Chondrocyte (in vitro differentiated cells): ENCODE data around the gene CDC73. TPM values are rescaled to one million over a fixed set of nuclear protein-coding genes. Genes with fewer than 3 reads are reported as not detected.
"Not testable (repeated sequence)": the region's sequence is repeated elsewhere in the genome, so short reads cannot be mapped to it uniquely, and the experiment has no call there.

Experiments used
- DNase-seq: peaks from one replicate; pipeline ENCODE4 v3.0.0; 2021; ENCODE audit warnings: mixed read lengths, low spot score
- H3K27ac Mint-ChIP-seq: one replicate; pipeline ENCODE4 v1.8.0; 2021; ENCODE audit warnings: mild to moderate bottlenecking, moderate library complexity, mixed read lengths; ENCODE audit not compliant: unreplicated experiment
- H3K27me3 Mint-ChIP-seq: 2 replicates; pipeline ENCODE4 v1.8.0; 2021; ENCODE audit warnings: low read depth, mixed read lengths
- H3K36me3 Mint-ChIP-seq: 2 replicates; pipeline ENCODE4 v1.8.0; 2021; ENCODE audit warnings: low read depth, mixed read lengths
- H3K4me1 Mint-ChIP-seq: 2 replicates; pipeline ENCODE4 v1.8.0; 2021; ENCODE audit warnings: low read depth, mild to moderate bottlenecking, mixed read lengths
- H3K4me3 Mint-ChIP-seq: one replicate; pipeline ENCODE4 v1.8.0; 2021; ENCODE audit warnings: mild to moderate bottlenecking, moderate library complexity, mixed read lengths; ENCODE audit not compliant: unreplicated experiment
- H3K9me3 Mint-ChIP-seq: 2 replicates; pipeline ENCODE4 v1.8.0; 2021; ENCODE audit warnings: low read depth, mixed read lengths
- CTCF ChIP-seq: fragments of 200-600 bp; sonication (generic); IDR thresholded peaks from 2 replicates; pipeline ENCODE4 v1.5.0; 2021; ENCODE audit warnings: antibody characterized with exemption, mild to moderate bottlenecking, moderate library complexity
- total RNA-seq: library from RNA; stranded (reverse); gene quantifications from 3 replicates; pipeline ENCODE4 v1.2.1, GENCODE V29; 2021

The CDC73 gene
- total RNA-seq, 1 donor from 2014 or later, result 69.4 TPM

- Mint-ChIP-seq H3K36me3 (no peaks in the 10 kb centered on the region), H3K27ac (peak overlapping the region; percentile 64), H3K4me1 (peaks cover 86% of the 10 kb centered on the region), H3K27me3 (no peaks in the 10 kb centered on the region), H3K9me3 (no peaks in the 10 kb centered on the region), H3K4me3 (peak overlapping the region; percentile 68)
- no peak for DNase-seq
- peak; percentile 14 for TF ChIP-seq CTCF
Measured at GRCh38 chr1:193184776-193185175, 62.9 kb downstream of the CDC73 start.

- peaks cover 89% of the 10 kb centered on the region for H3K4me1 Mint-ChIP-seq
- H3K27ac Mint-ChIP-seq, result peak overlapping the region; percentile 89
- no peak for DNase-seq
- no peaks in the 10 kb centered on the region for H3K9me3 Mint-ChIP-seq
- peak overlapping the region; percentile 68 for H3K4me3 Mint-ChIP-seq
- H3K36me3 Mint-ChIP-seq, result no peaks in the 10 kb centered on the region
- H3K27me3 Mint-ChIP-seq, result no peaks in the 10 kb centered on the region
- TF ChIP-seq CTCF, result no peak
Measured at GRCh38 chr1:193185211-193185610, 63.4 kb downstream of the CDC73 start.

DNA sequence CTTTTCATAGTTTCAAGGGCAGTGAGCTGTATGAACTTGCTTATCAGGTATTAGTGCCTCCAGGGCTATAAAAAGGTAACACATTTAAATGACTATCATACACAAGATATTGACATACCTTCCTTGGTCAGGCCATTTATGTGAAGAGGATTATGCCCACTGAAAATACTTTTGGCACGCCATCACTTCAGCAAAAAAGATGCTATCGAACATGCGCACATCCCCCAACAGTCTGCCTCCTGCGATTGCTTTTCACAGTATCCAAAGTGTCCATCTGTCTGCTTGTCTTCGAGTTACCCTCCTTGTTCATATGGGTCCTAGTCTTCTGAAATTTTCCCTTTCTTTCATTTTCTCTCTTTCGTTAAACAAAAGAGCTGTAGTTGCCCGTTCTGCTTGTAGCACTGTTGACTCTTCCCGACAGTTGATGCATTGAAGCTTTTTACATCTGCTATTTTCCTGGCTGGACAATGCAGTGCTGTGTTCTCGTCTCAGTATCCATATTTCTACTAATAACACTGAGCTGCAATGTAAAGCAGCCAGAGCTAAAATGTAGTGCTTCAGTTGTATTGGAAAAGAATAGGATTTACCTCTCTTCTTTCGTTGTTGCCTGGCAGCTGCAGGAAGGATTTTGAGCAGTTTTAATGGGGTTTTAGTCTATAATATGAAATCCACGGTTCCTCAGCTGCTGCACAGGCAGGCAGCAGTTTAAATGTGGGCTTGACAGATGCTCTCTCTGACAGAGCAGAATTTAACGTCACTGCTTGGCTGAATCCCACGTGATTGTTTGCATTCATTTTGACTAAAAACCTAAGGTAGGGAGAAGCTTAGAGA, 64.3 kb downstream of the CDC73 start, which contains the start of gene B3GALT2:
B3GALT2 (minus strand) TSS at position 713 of the 831 bp plus-strand sequence. CDS start 5,051 bp downstream, outside the sequence.
- Mint-ChIP-seq H3K4me1 (peaks cover 87% of the 10 kb centered on the region), H3K9me3 (no peaks in the 10 kb centered on the region), H3K4me3 (peak within 1 kb of the TSS; percentile 68), H3K27ac (peak within 1 kb of the TSS; percentile 89), H3K36me3 (no peaks in the 10 kb centered on the region), H3K27me3 (no peaks in the 10 kb centered on the region)
- DNase-seq, result no peak
- TF ChIP-seq CTCF, result no peak

DNA sequence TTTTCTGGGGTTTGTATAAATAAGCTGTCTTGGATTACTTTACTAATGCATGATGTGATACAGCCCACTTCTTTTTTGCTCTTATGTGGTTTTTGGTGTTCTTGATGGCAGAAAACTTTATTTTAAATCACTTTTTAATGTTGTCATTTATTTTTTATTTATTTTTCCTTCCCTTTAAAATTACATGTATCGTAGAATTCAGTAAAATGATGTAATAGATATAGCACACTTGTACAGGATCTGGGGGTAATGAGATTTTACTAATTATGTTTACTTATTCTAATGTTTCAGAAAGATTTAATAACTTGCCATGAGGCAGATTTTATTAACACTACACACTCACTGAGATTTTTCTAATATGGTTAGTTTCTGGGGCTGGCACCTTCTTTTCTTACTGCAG, 65.3 kb downstream of the CDC73 start:
- H3K27me3 Mint-ChIP-seq, result no peaks in the 10 kb centered on the region
- no peaks in the 10 kb centered on the region for H3K36me3 Mint-ChIP-seq
- DNase-seq, result no peak
- H3K4me3 Mint-ChIP-seq, result peak overlapping the region; percentile 68
- no peaks in the 10 kb centered on the region for H3K9me3 Mint-ChIP-seq
- no peak for TF ChIP-seq CTCF
- H3K4me1 Mint-ChIP-seq, result peaks cover 80% of the 10 kb centered on the region
- peak overlapping the region; percentile 89 for H3K27ac Mint-ChIP-seq

DNA sequence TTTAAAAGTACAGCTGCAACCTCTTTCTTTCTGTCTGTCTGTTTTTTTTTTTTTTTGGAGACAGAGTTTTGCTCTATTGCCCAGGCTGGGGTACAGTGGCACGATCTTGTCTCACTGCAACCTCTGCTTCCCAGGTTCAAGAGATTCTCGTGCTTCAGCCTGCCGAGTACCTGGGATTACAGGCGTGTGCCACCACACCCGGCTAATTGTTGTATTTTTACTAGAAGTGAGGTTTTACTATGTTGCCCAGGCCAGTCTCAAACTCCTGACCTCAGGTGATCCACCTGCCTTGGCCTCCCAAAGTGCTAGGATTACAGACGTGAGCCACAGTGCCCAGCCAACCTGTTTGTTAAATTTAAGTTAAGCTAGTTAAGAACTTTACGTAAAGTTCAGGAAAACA, 67.1 kb downstream of the CDC73 start:
- H3K27ac Mint-ChIP-seq, result peak overlapping the region; percentile 46
- not testable (repeated sequence) for H3K9me3 Mint-ChIP-seq, H3K36me3 Mint-ChIP-seq, DNase-seq, H3K4me3 Mint-ChIP-seq, H3K27me3 Mint-ChIP-seq
- peaks cover 75% of the 10 kb centered on the region for H3K4me1 Mint-ChIP-seq
